BE2C (cell line): ENCODE results near the gene CCM2.

Experiments used
- DNase-seq: peaks from one replicate; pipeline ENCODE4 v3.0.0-alpha.2; 2020
- H3K27me3 ChIP-seq: fragments of 250-450 bp; sonication (Bioruptor Pico); 2 replicates; pipeline ENCODE4 v1.5.1; 2020; ENCODE audit warnings: mild to moderate bottlenecking
- H3K36me3 ChIP-seq: fragments of 250-450 bp; sonication (Bioruptor Pico); 2 replicates; pipeline ENCODE4 v1.5.1; 2020; ENCODE audit warnings: mild to moderate bottlenecking
- H3K4me1 ChIP-seq: fragments of 250-450 bp; sonication (Bioruptor Pico); 2 replicates; pipeline ENCODE4 v1.5.1; 2020
- H3K4me3 ChIP-seq: 2 replicates; pipeline ENCODE4 v1.5.1; 2011; ENCODE audit warnings: low read depth, low read length
- H3K9me3 ChIP-seq: fragments of 250-450 bp; sonication (Bioruptor Pico); 2 replicates; pipeline ENCODE4 v1.5.1; 2020
- CTCF ChIP-seq: IDR thresholded peaks from 2 replicates; pipeline ENCODE4 v1.5.1; 2012; ENCODE audit warnings: mild to moderate bottlenecking, low read depth, low read length

Gene CCM2

GRCh38 chr7:45088821-45089340 is 88.9 kb downstream of the CCM2 start, which contains the start of gene NACAD:
Gene NACAD (minus strand): TSS chr7:45088969. CDS start chr7:45088894, 75 bp downstream.
- Histone ChIP-seq H3K4me1 (0 out of 2 replicates have a peak, but pooled peaks cover 2% of the 10 kb centered on the region), H3K9me3 (no peaks in the 10 kb centered on the region), H3K27me3 (no peaks in the 10 kb centered on the region), H3K36me3 (no peaks in the 10 kb centered on the region), H3K4me3 (peak within 1 kb of the TSS; percentile 63)
- TF ChIP-seq CTCF: no peak
- DNase-seq: peak; percentile 65

DNA sequence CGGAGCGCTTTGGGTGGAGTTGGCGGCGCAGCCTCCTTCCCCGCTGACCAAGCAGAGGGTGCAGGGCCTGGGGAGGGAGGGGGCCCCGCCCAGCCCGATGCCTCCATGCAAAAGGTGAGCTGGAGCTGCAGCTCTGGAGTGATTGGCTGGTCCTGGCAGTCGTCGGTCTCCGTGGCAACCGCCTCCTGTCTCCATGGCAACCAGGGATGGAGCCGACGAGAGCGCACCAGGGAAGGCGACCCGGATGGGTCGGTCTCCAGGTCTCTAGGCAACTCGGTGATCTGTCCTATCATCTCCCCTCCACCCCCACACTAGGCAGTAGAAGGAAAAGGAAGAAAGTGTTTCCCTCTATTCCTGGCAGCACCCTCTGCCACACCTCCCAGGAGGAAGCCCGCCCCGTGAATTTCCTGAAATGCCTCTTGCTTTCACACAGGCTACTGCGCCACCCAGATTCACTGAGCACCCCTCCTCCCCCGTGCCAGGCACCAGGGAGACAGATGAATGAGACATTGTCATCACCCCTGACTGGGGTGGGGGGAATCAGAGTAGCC is 89.4 kb downstream of the CCM2 start:
- DNase-seq: peak; percentile 83
- H3K36me3 ChIP-seq: no peaks in the 10 kb centered on the region
- no peaks in the 10 kb centered on the region for H3K27me3 ChIP-seq
- H3K4me1 ChIP-seq: 0 out of 2 replicates have a peak, but pooled peaks cover 2% of the 10 kb centered on the region
- peak overlapping the region; percentile 63 for H3K4me3 ChIP-seq
- no peak for TF ChIP-seq CTCF
- no peaks in the 10 kb centered on the region for H3K9me3 ChIP-seq

DNA sequence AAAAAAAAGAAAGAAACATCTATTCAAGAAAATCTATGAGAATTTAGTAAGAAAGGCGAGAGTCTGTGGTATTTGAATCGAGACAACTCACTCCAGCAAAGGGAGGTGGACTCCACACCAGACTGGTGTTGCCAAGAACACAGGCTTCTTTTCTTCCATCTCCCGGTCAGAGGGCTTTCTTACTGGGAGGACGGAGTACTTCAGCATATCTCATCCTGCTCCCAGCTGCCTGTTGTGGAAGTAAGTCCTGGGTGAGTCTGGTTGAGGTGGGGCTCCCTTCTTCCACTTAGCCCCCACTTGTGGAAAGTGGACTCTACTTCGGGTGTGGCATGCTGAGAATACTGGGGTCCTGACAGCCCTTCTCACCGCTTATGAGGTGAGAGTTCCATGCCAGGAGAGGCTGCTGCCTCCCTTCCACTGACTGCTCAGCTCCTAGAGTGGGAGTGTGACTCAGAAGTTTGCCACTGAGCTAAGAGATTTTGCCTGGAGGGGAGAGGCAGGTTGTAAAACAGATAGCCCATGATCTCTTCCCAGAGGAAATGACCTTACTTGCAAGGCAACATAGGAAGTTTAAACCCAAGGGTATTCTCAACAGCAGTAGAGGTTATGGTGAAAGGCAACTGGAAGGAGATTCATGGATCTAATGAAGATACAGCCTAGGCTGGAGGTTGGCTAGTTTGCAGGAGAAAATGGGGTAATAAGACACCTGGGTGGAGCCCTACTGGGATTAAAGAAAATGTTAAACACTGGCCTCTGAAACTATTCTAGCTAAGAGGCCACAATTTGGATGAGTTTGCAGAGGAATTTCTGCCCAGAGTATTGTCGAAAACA is 92.3 kb downstream of the CCM2 start:
- Histone ChIP-seq H3K27me3 (no peaks in the 10 kb centered on the region), H3K4me3 (no peak overlapping the region), H3K36me3 (no peaks in the 10 kb centered on the region), H3K4me1 (0 out of 2 replicates have a peak, but pooled peaks cover 2% of the 10 kb centered on the region), H3K9me3 (no peaks in the 10 kb centered on the region)
- TF ChIP-seq CTCF: no peak
- no peak for DNase-seq

DNA sequence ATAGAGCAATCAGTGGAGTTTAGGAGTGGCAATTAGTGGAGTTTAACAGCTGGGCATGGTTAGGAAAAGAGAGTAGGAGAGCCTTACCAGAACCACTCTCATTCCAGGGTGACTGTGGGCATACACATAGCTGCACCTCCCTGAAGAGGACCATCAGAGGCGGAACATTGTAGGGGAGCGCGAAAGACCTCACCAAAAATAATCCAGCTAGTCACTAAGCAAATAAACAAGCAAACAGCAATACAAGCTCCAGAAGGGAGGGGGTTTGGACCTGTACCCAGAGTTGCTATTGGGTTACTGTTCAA is 92.9 kb downstream of the CCM2 start:
- no peak for DNase-seq
- H3K4me3 ChIP-seq: no peak overlapping the region
- H3K9me3 ChIP-seq: no peaks in the 10 kb centered on the region
- no peaks in the 10 kb centered on the region for H3K36me3 ChIP-seq
- H3K4me1 ChIP-seq: 0 out of 2 replicates have a peak, but pooled peaks cover 2% of the 10 kb centered on the region
- no peaks in the 10 kb centered on the region for H3K27me3 ChIP-seq
- TF ChIP-seq CTCF: no peak

DNA sequence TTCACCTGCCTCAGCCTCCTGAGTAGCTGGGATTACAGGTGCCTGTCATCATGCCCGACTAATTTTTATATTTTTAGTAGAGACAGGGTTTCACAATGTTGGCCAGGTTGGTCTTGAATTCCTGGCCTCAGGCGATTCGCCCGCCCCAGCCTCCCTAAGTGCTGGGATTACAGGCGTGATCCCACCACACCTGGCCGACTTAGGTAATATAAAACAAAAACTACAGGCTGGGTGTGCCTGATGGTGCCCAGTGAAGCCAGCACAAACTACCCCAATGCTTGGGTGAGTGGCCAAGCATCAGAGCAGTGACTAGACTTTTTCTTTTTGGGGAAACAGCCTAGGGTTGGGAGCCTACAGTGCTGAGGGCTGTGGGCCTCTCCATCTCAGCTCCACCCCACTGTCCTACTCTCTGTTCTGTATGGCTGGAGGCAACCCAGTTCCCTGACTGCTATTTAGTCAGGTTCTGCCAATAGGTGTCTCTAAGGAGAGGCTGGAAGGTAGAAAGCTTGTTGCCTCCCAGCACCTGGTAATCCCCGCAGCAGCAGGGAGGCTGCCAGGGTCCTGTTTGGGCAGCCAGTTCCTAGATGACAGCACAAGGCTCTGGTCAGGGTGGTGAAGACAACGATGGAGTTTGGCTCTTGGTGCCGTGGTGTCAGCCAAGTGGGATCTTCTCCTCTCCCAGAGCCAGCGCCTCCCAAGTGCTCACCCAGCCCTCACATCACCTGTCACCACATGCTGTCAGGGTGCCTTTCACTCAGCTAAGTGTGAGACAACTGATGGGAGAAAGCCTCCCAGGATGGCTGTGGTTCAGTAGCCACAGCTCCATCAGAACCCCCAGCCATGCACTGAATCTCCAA is 99.2 kb downstream of the CCM2 start:
- no peak for DNase-seq
- no peak for TF ChIP-seq CTCF
- peaks cover 50% of the 10 kb centered on the region for H3K36me3 ChIP-seq

More for the DNA sequence above, 99.2 kb downstream of the CCM2 start:
- Histone ChIP-seq H3K4me1 (no peaks in the 10 kb centered on the region), H3K4me3 (no peak overlapping the region), H3K9me3 (no peaks in the 10 kb centered on the region), H3K27me3 (no peaks in the 10 kb centered on the region)
